ENCODE data around the gene RBM10. TPM values are rescaled to one million over a fixed set of nuclear protein-coding genes. Genes with fewer than 3 reads are reported as not detected.
A peak's percentile ranks its signal among the peaks of the same experiment; 100 is the strongest.
"Not testable (repeated sequence)": the region's sequence is repeated elsewhere in the genome, so short reads cannot be mapped to it uniquely, and the experiment has no call there.

Gene RBM10
- total RNA-seq, 1 donor from 2014 or later, result 35.9 TPM

GRCh38 chrX:47098338-47099094 lies 46.5 kb upstream of the RBM10 start:
- no peak overlapping the region for H2AFZ ChIP-seq (ENCODE audit: low read depth, low read length)
- no peak overlapping the region for H3K4me3 ChIP-seq (ENCODE audit: insufficient read depth, low read depth, low read length)
- Mint-ChIP-seq H3K4me1 (ENCODE audit: low read depth, unreplicated experiment) (no peaks in the 10 kb centered on the region), H3K27ac (ENCODE audit: unreplicated experiment) (no peak overlapping the region), H3K9me3 (ENCODE audit: unreplicated experiment) (no peaks in the 10 kb centered on the region), H3K4me3 (ENCODE audit: unreplicated experiment) (no peak overlapping the region), H3K36me3 (ENCODE audit: low read depth, unreplicated experiment) (no peaks in the 10 kb centered on the region), H3K27me3 (ENCODE audit: low read depth, unreplicated experiment) (no peaks in the 10 kb centered on the region)
- H3K27me3 ChIP-seq (ENCODE audit: insufficient read depth, low read length), result no peaks in the 10 kb centered on the region
- H4K20me1 ChIP-seq (ENCODE audit: insufficient read depth, low read length), result no peaks in the 10 kb centered on the region
- no peaks in the 10 kb centered on the region for H3K36me3 ChIP-seq (ENCODE audit: insufficient read depth, low read length)
- H3K9me3 ChIP-seq (ENCODE audit: insufficient read depth, low read depth, low read length), result no peaks in the 10 kb centered on the region
- DNase-seq (ENCODE audit: low read depth) (no peak), FAIRE-seq (peak; percentile 59)
- no peak for TF ChIP-seq EZH2 (IDR thresholded peaks at IDR 0.05; ENCODE audit: insufficient read depth, low read length)
- no peak for TF ChIP-seq CTCF (IDR thresholded peaks at IDR 0.05; ENCODE audit: insufficient read depth, low read depth, low read length)
- no peaks in the 10 kb centered on the region for H3K79me2 ChIP-seq (ENCODE audit: insufficient read depth, low read length)
- no peak overlapping the region for H3K9ac ChIP-seq (ENCODE audit: low read length)
- no peak overlapping the region for H3K27ac ChIP-seq (ENCODE audit: low read depth, low read length)
- no peaks in the 10 kb centered on the region for H3K4me1 ChIP-seq (ENCODE audit: insufficient read depth, low read length)
- no peak overlapping the region for H3K4me2 ChIP-seq (ENCODE audit: low read length)

- no peak overlapping the region for H3K4me3 Mint-ChIP-seq (ENCODE audit: unreplicated experiment)
- Histone ChIP-seq H3K9ac (ENCODE audit: low read length) (no peak overlapping the region), H3K27me3 (ENCODE audit: insufficient read depth, low read length) (no peaks in the 10 kb centered on the region), H3K9me3 (ENCODE audit: insufficient read depth, low read depth, low read length) (no peaks in the 10 kb centered on the region), H3K36me3 (ENCODE audit: insufficient read depth, low read length) (no peaks in the 10 kb centered on the region), H3K4me3 (ENCODE audit: insufficient read depth, low read depth, low read length) (no peak overlapping the region), H3K27ac (ENCODE audit: low read depth, low read length) (no peak overlapping the region), H4K20me1 (ENCODE audit: insufficient read depth, low read length) (no peaks in the 10 kb centered on the region), H3K79me2 (ENCODE audit: insufficient read depth, low read length) (no peaks in the 10 kb centered on the region), H2AFZ (ENCODE audit: low read depth, low read length) (no peak overlapping the region), H3K4me2 (ENCODE audit: low read length) (no peak overlapping the region), H3K4me1 (ENCODE audit: insufficient read depth, low read length) (no peaks in the 10 kb centered on the region)
- DNase-seq (ENCODE audit: low read depth) (no peak), FAIRE-seq (no peak)
- no peaks in the 10 kb centered on the region for H3K4me1 Mint-ChIP-seq (ENCODE audit: low read depth, unreplicated experiment)
- no peaks in the 10 kb centered on the region for H3K27me3 Mint-ChIP-seq (ENCODE audit: low read depth, unreplicated experiment)
- H3K36me3 Mint-ChIP-seq (ENCODE audit: low read depth, unreplicated experiment), result no peaks in the 10 kb centered on the region
- H3K9me3 Mint-ChIP-seq (ENCODE audit: unreplicated experiment), result no peaks in the 10 kb centered on the region
- TF ChIP-seq EZH2 (IDR thresholded peaks at IDR 0.05; ENCODE audit: insufficient read depth, low read length) (no peak), CTCF (IDR thresholded peaks at IDR 0.05; ENCODE audit: insufficient read depth, low read depth, low read length) (no peak)
- H3K27ac Mint-ChIP-seq (ENCODE audit: unreplicated experiment), result no peak overlapping the region
These were observed 43.8 kb upstream of the RBM10 start for GRCh38 chrX:47101206-47101605.

- not testable (repeated sequence) for H3K27me3 Mint-ChIP-seq (ENCODE audit: low read depth, unreplicated experiment); H3K9me3 Mint-ChIP-seq (ENCODE audit: unreplicated experiment); FAIRE-seq; DNase-seq (ENCODE audit: low read depth); H4K20me1 ChIP-seq (ENCODE audit: insufficient read depth, low read length); H3K4me1 ChIP-seq (ENCODE audit: insufficient read depth, low read length); H3K27ac ChIP-seq (ENCODE audit: low read depth, low read length); H3K9me3 ChIP-seq (ENCODE audit: insufficient read depth, low read depth, low read length); H3K36me3 ChIP-seq (ENCODE audit: insufficient read depth, low read length); H3K4me3 ChIP-seq (ENCODE audit: insufficient read depth, low read depth, low read length); H3K36me3 Mint-ChIP-seq (ENCODE audit: low read depth, unreplicated experiment); H3K27me3 ChIP-seq (ENCODE audit: insufficient read depth, low read length); H3K4me1 Mint-ChIP-seq (ENCODE audit: low read depth, unreplicated experiment); H3K79me2 ChIP-seq (ENCODE audit: insufficient read depth, low read length); H3K9ac ChIP-seq (ENCODE audit: low read length); H3K27ac Mint-ChIP-seq (ENCODE audit: unreplicated experiment); H3K4me2 ChIP-seq (ENCODE audit: low read length); H3K4me3 Mint-ChIP-seq (ENCODE audit: unreplicated experiment); H2AFZ ChIP-seq (ENCODE audit: low read depth, low read length)
These were observed 33.9 kb upstream of the RBM10 start for GRCh38 chrX:47110936-47111615.

Data from astrocyte (in vitro differentiated cells and primary cell).